Smooth muscle cell (in vitro differentiated cells): Measurements from ENCODE around the gene BTN1A1. TPM values are rescaled to one million over a fixed set of nuclear protein-coding genes. Genes with fewer than 3 reads are reported as not detected.
"Not testable (repeated sequence)": the region's sequence is repeated elsewhere in the genome, so short reads cannot be mapped to it uniquely, and the experiment has no call there.

ENCODE experiments used
- DNase-seq: peaks from one replicate; lab custom pipeline; 2025; ENCODE audit not compliant: unreplicated experiment; lab: John Stamatoyannopoulos, UW
- H2AFZ ChIP-seq: fragments of 200-600 bp; sonication (generic); 2 replicates; pipeline ENCODE4 v1.6.0; 2016; ENCODE audit warnings: antibody characterized with exemption, low read depth, mild to moderate bottlenecking
- H3F3A ChIP-seq: fragments of 200-600 bp; sonication (generic); 2 replicates; pipeline ENCODE4 v1.6.0; 2017; ENCODE audit warnings: antibody characterized with exemption, low read depth
- H3K27ac ChIP-seq: fragments of 200-600 bp; sonication (generic); 2 replicates; pipeline ENCODE4 v1.5.1; 2016; ENCODE audit warnings: low read depth, mild to moderate bottlenecking
- H3K27me3 ChIP-seq: fragments of 200-600 bp; sonication (generic); 2 replicates; pipeline ENCODE4 v1.6.1; 2016; ENCODE audit warnings: low read depth, mild to moderate bottlenecking
- H3K36me3 ChIP-seq: fragments of 200-600 bp; sonication (generic); 2 replicates; pipeline ENCODE4 v1.5.1; 2016; ENCODE audit warnings: low read depth
- H3K4me1 ChIP-seq: fragments of 200-600 bp; sonication (generic); 2 replicates; pipeline ENCODE4 v1.5.1; 2016; ENCODE audit warnings: low read depth
- H3K4me2 ChIP-seq: fragments of 200-600 bp; sonication (generic); 2 replicates; pipeline ENCODE4 v1.6.0; 2016; ENCODE audit warnings: mild to moderate bottlenecking
- H3K4me3 ChIP-seq: fragments of 200-600 bp; sonication (generic); 2 replicates; pipeline ENCODE4 v1.5.1; 2016; ENCODE audit warnings: mild to moderate bottlenecking
- H3K79me2 ChIP-seq: fragments of 200-600 bp; sonication (generic); 2 replicates; pipeline ENCODE4 v1.6.0; 2016; ENCODE audit warnings: low read depth, mild to moderate bottlenecking
- H3K9ac ChIP-seq: fragments of 200-600 bp; sonication (generic); 2 replicates; pipeline ENCODE4 v1.6.0; 2016; ENCODE audit warnings: low read depth
- H3K9me3 ChIP-seq: fragments of 200-600 bp; sonication (generic); replicated peaks from 2 replicates; pipeline ENCODE4 v1.5.1; 2016; ENCODE audit warnings: low read depth
- H4K20me1 ChIP-seq: fragments of 200-600 bp; sonication (generic); 2 replicates; pipeline ENCODE4 v1.6.0; 2016; ENCODE audit warnings: low read depth
- CTCF ChIP-seq: fragments of 200-600 bp; sonication (generic); IDR thresholded peaks from 2 replicates; pipeline ENCODE4 v1.5.1; 2017; ENCODE audit warnings: borderline replicate concordance, mild to moderate bottlenecking, antibody characterized with exemption; ENCODE audit not compliant: insufficient read depth, poor library complexity, severe bottlenecking
- WGBS: methylation state at CpG from one replicate; pipeline ENCODE4 v1.1.7; 2016; ENCODE audit warnings: low lambda C conversion rate; 5-methylcytosine and 5-hydroxymethylcytosine counted together
- polyA plus RNA-seq: library from polyadenylated mRNA; unstranded; fragments of >200 nt; fragmentation: Nextera tagmentation; extraction: Ambion mirVana; gene quantifications from 2 replicates; pipeline ENCODE4 v1.2.1, GENCODE V29; 2016
- total RNA-seq: library from RNA; depleted of rRNA; stranded (reverse); fragments of >200 nt; gene quantifications from 2 replicates; pipeline ENCODE4 v1.2.3, GENCODE V29; 2014

BTN1A1 gene
- total and polyA plus RNA-seq, 2 experiments from 2014 or later, result not detected

- peak overlapping the region; percentile 89 for H3K4me2 ChIP-seq
- no peak for DNase-seq
Observed at GRCh38 chr6:26520237-26520849, 20.2 kb downstream of the BTN1A1 start.

GRCh38 chr6:26520850-26521599, 20.9 kb downstream of the BTN1A1 start:
- peaks cover 7% of the 10 kb centered on the region for H3F3A ChIP-seq

More at GRCh38 chr6:26520237-26520849, 20.2 kb downstream of the BTN1A1 start:
- peak overlapping the region; percentile 70 for H3K4me3 ChIP-seq
- no peaks in the 10 kb centered on the region for H3K27me3 ChIP-seq
- no peaks in the 10 kb centered on the region for H4K20me1 ChIP-seq
- H3K79me2 ChIP-seq, result peaks cover 16% of the 10 kb centered on the region
- peak overlapping the region; percentile 98 for H2AFZ ChIP-seq
- H3K36me3 ChIP-seq, result no peaks in the 10 kb centered on the region
- 16% methylated on average over 20 of the region's 21 CpGs for WGBS
- TF ChIP-seq CTCF, result no peak
- H3F3A ChIP-seq, result peaks cover 7% of the 10 kb centered on the region
- H3K9ac ChIP-seq, result no peak overlapping the region
- peaks cover 23% of the 10 kb centered on the region for H3K4me1 ChIP-seq
- peak overlapping the region; percentile 87 for H3K27ac ChIP-seq
- no peaks in the 10 kb centered on the region for H3K9me3 ChIP-seq

GRCh38 chr6:26521600-26522391, 21.7 kb downstream of the BTN1A1 start:
- peak overlapping the region; percentile 70 for H3K4me3 ChIP-seq
- TF ChIP-seq CTCF, result peak; percentile 33
- no peaks in the 10 kb centered on the region for H3K27me3 ChIP-seq
- peak; percentile 34 for DNase-seq
- no peaks in the 10 kb centered on the region for H4K20me1 ChIP-seq
- no peaks in the 10 kb centered on the region for H3K9me3 ChIP-seq
- peaks cover 7% of the 10 kb centered on the region for H3F3A ChIP-seq
- peaks cover 23% of the 10 kb centered on the region for H3K4me1 ChIP-seq
- no peaks in the 10 kb centered on the region for H3K36me3 ChIP-seq
- H3K27ac ChIP-seq, result peak overlapping the region; percentile 89
- peak overlapping the region; percentile 88 for H3K9ac ChIP-seq
- peak overlapping the region; percentile 95 for H3K4me2 ChIP-seq
- H2AFZ ChIP-seq, result peak overlapping the region; percentile 96
- peaks cover 16% of the 10 kb centered on the region for H3K79me2 ChIP-seq
- WGBS, result 4% methylated on average over 66 of the region's 74 CpGs

More at GRCh38 chr6:26520850-26521599, 20.9 kb downstream of the BTN1A1 start:
- Histone ChIP-seq H3K4me2 (peak overlapping the region; percentile 95), H3K36me3 (no peaks in the 10 kb centered on the region), H3K9me3 (no peaks in the 10 kb centered on the region), H3K4me1 (peaks cover 23% of the 10 kb centered on the region), H3K27me3 (no peaks in the 10 kb centered on the region), H2AFZ (peak overlapping the region; percentile 96), H3K9ac (peak overlapping the region; percentile 88), H3K79me2 (peaks cover 16% of the 10 kb centered on the region), H3K27ac (peak overlapping the region; percentile 89), H3K4me3 (peak overlapping the region; percentile 70), H4K20me1 (no peaks in the 10 kb centered on the region)
- DNase-seq, result peak; percentile 74
- WGBS, result 1% methylated on average over 41 of the region's 49 CpGs
- no peak for TF ChIP-seq CTCF

- H3K4me2 ChIP-seq, result peak overlapping the region; percentile 95
- not testable (repeated sequence) for H4K20me1 ChIP-seq, H3K27me3 ChIP-seq, H3K36me3 ChIP-seq, H3F3A ChIP-seq, DNase-seq, H3K9me3 ChIP-seq
- H3K9ac ChIP-seq, result peak overlapping the region; percentile 88
- peaks cover 16% of the 10 kb centered on the region for H3K79me2 ChIP-seq
- H3K4me1 ChIP-seq, result peaks cover 23% of the 10 kb centered on the region
- peak overlapping the region; percentile 96 for H2AFZ ChIP-seq
- peak overlapping the region; percentile 70 for H3K4me3 ChIP-seq
- 59% methylated on average over 11 of the region's 11 CpGs for WGBS
- H3K27ac ChIP-seq, result peak overlapping the region; percentile 89
Observed at GRCh38 chr6:26522486-26523228, 22.6 kb downstream of the BTN1A1 start.

- not testable (repeated sequence) for H3K4me2 ChIP-seq, H3K4me3 ChIP-seq, H4K20me1 ChIP-seq, H3K27me3 ChIP-seq, DNase-seq, H3F3A ChIP-seq, H3K9me3 ChIP-seq, H3K27ac ChIP-seq, H3K9ac ChIP-seq, H2AFZ ChIP-seq, H3K36me3 ChIP-seq
- peaks cover 23% of the 10 kb centered on the region for H3K4me1 ChIP-seq
- peaks cover 16% of the 10 kb centered on the region for H3K79me2 ChIP-seq
- WGBS, result 100% methylated on average over 2 of the region's 2 CpGs
Observed at GRCh38 chr6:26524314-26524713, 24.2 kb downstream of the BTN1A1 start.
